WTC11 (cell line): ENCODE results near the gene TLE6. TPM values are rescaled to one million over a fixed set of nuclear protein-coding genes. Genes with fewer than 3 reads are reported as not detected.
"Not testable (repeated sequence)": the region's sequence is repeated elsewhere in the genome, so short reads cannot be mapped to it uniquely, and the experiment has no call there.

Source experiments
- ATAC-seq: fragments of 200-7000 bp; cut with Tn5 transposase; 2 replicates; pipeline ENCODE4 v1.10.0; 2021; ENCODE audit warnings: mild to moderate bottlenecking, moderate library complexity
- CTCF ChIA-PET: fragments of 300-600 bp; sonication (Branson Sonifier 250); formaldehyde crosslinking; loops from one replicate; lab custom pipeline; 2021; ENCODE audit warnings: antibody characterized with exemption; lab: Charles Lee
- POLR2A ChIA-PET: fragments of 350-600 bp; sonication (Branson Sonifier 250); formaldehyde crosslinking; loops from one replicate; lab custom pipeline; 2021; ENCODE audit warnings: antibody characterized with exemption; lab: Charles Lee
- DNase-seq: peaks from one replicate; pipeline ENCODE4 v3.0.0; 2021; ENCODE audit warnings: low spot score
- H3K27ac Mint-ChIP-seq: 2 replicates; pipeline ENCODE4 v1.8.0; 2021; ENCODE audit warnings: mixed read lengths
- H3K27me3 Mint-ChIP-seq: 2 replicates; pipeline ENCODE4 v1.8.0; 2021; ENCODE audit warnings: low read depth, mild to moderate bottlenecking, moderate library complexity, mixed read lengths
- H3K36me3 Mint-ChIP-seq: 2 replicates; pipeline ENCODE4 v1.8.0; 2021; ENCODE audit warnings: mixed read lengths
- H3K4me1 Mint-ChIP-seq: 2 replicates; pipeline ENCODE4 v1.8.0; 2022; ENCODE audit warnings: mixed read lengths
- H3K4me3 Mint-ChIP-seq: 2 replicates; pipeline ENCODE4 v1.8.0; 2021; ENCODE audit warnings: mild to moderate bottlenecking, moderate library complexity, mixed read lengths
- H3K9me3 Mint-ChIP-seq: 2 replicates; pipeline ENCODE4 v1.8.0; 2021; ENCODE audit warnings: mixed read lengths
- AR ChIP-seq: fragments of 250-450 bp; sonication (Bioruptor Pico); IDR thresholded peaks from 2 replicates; pipeline ENCODE4 v1.9.0; 2021; ENCODE audit warnings: mild to moderate bottlenecking
- E2F1 ChIP-seq: sonication (generic); formaldehyde crosslinking; IDR thresholded peaks from 2 replicates; pipeline ENCODE4 v1.8.0; 2022; ENCODE audit warnings: mild to moderate bottlenecking, missing genetic modification reagents
- E2F4 ChIP-seq: sonication (generic); formaldehyde crosslinking; IDR thresholded peaks from 2 replicates; pipeline ENCODE4 v1.8.1; 2022; ENCODE audit warnings: low read depth, mild to moderate bottlenecking, moderate library complexity, missing genetic modification reagents, borderline replicate concordance
- EMX1 ChIP-seq: fragments of 250-450 bp; sonication (Bioruptor Pico); IDR thresholded peaks from 2 replicates; pipeline ENCODE4 v1.8.0; 2021; ENCODE audit warnings: mild to moderate bottlenecking
- GRHL2 ChIP-seq: fragments of 250-450 bp; sonication (Bioruptor Pico); IDR thresholded peaks from 2 replicates; pipeline ENCODE4 v1.8.0; 2022; ENCODE audit warnings: mild to moderate bottlenecking, moderate library complexity; ENCODE audit not compliant: insufficient replicate concordance, severe bottlenecking
- JAZF1 ChIP-seq: fragments of 250-450 bp; sonication (Bioruptor Pico); IDR thresholded peaks from 2 replicates; pipeline ENCODE4 v1.9.0; 2021; ENCODE audit warnings: moderate library complexity, mild to moderate bottlenecking, inconsistent platforms
- NR1H2 ChIP-seq: sonication (generic); formaldehyde crosslinking; IDR thresholded peaks from 2 replicates; pipeline ENCODE4 v1.9.0; 2021; ENCODE audit warnings: mild to moderate bottlenecking, moderate library complexity, missing genetic modification reagents
- SMAD4 ChIP-seq: sonication (generic); formaldehyde crosslinking; IDR thresholded peaks from 2 replicates; pipeline ENCODE4 v1.8.0; 2022; ENCODE audit warnings: mild to moderate bottlenecking, missing genetic modification reagents
- ZBTB21 ChIP-seq: sonication (generic); formaldehyde crosslinking; IDR thresholded peaks from 2 replicates; pipeline ENCODE4 v1.8.1; 2023; ENCODE audit warnings: mild to moderate bottlenecking, missing genetic modification reagents, borderline replicate concordance
- ZNF121 ChIP-seq: sonication (generic); formaldehyde crosslinking; IDR thresholded peaks from 2 replicates; pipeline ENCODE4 v1.8.0; 2023; ENCODE audit warnings: missing genetic modification reagents
- ZNF396 ChIP-seq: fragments of 250-450 bp; sonication (Bioruptor Pico); IDR thresholded peaks from 2 replicates; pipeline ENCODE4 v1.8.0; 2021; ENCODE audit warnings: mild to moderate bottlenecking, moderate library complexity, borderline replicate concordance
- total RNA-seq: library from RNA; stranded (reverse); gene quantifications from 3 replicates; pipeline ENCODE4 v1.2.3, GENCODE V29; 2021
- TF ChIP-seq, protein P1 (sequence below): sonication (generic); formaldehyde crosslinking; IDR thresholded peaks from 2 replicates; pipeline ENCODE4 v1.8.1; 2022; ENCODE audit warnings: low read depth, missing genetic modification reagents, borderline replicate concordance
- TF ChIP-seq, protein P2 (sequence below): fragments of 200-600 bp; IDR thresholded peaks from 2 replicates; pipeline ENCODE4 v1.8.0; 2022; ENCODE audit warnings: antibody characterized with exemption
- TF ChIP-seq, protein P3 (sequence below): sonication (generic); formaldehyde crosslinking; IDR thresholded peaks from 2 replicates; pipeline ENCODE4 v1.8.1; 2022; ENCODE audit warnings: missing genetic modification reagents, borderline replicate concordance

The TLE6 gene
- total RNA-seq, 1 experiment from 2014 or later: 3.1 TPM

DNA sequence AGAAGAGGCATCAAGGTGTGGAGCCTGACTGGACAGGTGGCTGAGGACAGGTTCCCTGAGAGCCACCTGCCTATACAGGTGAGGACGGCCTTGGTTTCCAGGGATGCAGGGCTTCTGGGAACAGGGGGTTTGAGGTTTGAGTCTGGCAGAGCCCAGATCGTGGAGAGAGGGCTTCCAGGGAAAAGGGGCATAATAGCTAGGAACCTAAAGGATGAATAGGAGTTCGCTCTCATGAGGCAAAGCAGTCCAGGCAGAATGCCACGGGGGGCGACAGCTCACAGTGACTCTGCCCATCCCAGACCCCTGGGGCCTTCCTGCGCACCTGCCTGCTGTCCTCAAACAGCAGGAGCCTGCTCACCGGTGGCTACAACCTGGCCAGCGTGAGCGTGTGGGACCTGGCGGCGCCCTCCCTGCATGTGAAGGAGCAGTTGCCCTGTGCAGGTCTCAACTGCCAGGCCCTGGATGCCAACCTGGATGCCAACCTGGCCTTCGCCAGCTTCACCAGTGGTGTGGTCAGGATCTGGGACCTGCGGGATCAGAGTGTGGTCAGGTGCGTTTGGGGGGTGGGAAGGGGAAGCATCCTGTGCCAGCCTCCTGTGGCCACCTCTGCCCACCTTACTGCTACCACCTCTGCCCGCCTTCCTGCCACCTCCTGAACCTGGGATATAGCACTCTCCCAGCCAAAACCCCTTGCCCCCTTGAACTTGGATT, 12.0 kb downstream of the TLE6 start:
- H3K36me3 Mint-ChIP-seq: no peaks in the 10 kb centered on the region
- H3K27me3 Mint-ChIP-seq: peaks cover 12% of the 10 kb centered on the region; the same call in 1 of the 2 replicates
- no peak for TF ChIP-seq SMAD4
- TF ChIP-seq ZNF121 (CRISPR knock-in tag): no peak
- no peak for TF ChIP-seq GRHL2 (CRISPR knock-in tag)
- no peak for TF ChIP-seq E2F1
- TF ChIP-seq, protein P1, sequence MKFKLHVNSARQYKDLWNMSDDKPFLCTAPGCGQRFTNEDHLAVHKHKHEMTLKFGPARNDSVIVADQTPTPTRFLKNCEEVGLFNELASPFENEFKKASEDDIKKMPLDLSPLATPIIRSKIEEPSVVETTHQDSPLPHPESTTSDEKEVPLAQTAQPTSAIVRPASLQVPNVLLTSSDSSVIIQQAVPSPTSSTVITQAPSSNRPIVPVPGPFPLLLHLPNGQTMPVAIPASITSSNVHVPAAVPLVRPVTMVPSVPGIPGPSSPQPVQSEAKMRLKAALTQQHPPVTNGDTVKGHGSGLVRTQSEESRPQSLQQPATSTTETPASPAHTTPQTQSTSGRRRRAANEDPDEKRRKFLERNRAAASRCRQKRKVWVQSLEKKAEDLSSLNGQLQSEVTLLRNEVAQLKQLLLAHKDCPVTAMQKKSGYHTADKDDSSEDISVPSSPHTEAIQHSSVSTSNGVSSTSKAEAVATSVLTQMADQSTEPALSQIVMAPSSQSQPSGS (CRISPR knock-in tag): no peak
- TF ChIP-seq, protein P2, sequence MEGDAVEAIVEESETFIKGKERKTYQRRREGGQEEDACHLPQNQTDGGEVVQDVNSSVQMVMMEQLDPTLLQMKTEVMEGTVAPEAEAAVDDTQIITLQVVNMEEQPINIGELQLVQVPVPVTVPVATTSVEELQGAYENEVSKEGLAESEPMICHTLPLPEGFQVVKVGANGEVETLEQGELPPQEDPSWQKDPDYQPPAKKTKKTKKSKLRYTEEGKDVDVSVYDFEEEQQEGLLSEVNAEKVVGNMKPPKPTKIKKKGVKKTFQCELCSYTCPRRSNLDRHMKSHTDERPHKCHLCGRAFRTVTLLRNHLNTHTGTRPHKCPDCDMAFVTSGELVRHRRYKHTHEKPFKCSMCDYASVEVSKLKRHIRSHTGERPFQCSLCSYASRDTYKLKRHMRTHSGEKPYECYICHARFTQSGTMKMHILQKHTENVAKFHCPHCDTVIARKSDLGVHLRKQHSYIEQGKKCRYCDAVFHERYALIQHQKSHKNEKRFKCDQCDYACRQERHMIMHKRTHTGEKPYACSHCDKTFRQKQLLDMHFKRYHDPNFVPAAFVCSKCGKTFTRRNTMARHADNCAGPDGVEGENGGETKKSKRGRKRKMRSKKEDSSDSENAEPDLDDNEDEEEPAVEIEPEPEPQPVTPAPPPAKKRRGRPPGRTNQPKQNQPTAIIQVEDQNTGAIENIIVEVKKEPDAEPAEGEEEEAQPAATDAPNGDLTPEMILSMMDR: no peak
- TF ChIP-seq ZNF396 (CRISPR knock-in tag): no peak
- TF ChIP-seq, protein P3, sequence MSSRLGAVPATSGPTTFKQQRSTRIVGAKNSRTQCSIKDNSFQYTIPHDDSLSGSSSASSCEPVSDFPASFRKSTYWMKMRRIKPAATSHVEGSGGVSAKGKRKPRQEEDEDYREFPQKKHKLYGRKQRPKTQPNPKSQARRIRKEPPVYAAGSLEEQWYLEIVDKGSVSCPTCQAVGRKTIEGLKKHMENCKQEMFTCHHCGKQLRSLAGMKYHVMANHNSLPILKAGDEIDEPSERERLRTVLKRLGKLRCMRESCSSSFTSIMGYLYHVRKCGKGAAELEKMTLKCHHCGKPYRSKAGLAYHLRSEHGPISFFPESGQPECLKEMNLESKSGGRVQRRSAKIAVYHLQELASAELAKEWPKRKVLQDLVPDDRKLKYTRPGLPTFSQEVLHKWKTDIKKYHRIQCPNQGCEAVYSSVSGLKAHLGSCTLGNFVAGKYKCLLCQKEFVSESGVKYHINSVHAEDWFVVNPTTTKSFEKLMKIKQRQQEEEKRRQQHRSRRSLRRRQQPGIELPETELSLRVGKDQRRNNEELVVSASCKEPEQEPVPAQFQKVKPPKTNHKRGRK (CRISPR knock-in tag): no peak
- TF ChIP-seq E2F4 (CRISPR knock-in tag): no peak
- no peak for TF ChIP-seq JAZF1 (CRISPR knock-in tag)
- no peak for TF ChIP-seq AR (CRISPR knock-in tag)
- TF ChIP-seq EMX1 (CRISPR knock-in tag): no peak
- TF ChIP-seq ZBTB21 (CRISPR knock-in tag): no peak
- no peak for TF ChIP-seq NR1H2 (CRISPR knock-in tag)
- ATAC-seq: no peak
- DNase-seq: no peak
- CTCF ChIA-PET: no interaction called here
- H3K9me3 Mint-ChIP-seq: no peaks in the 10 kb centered on the region
- POLR2A ChIA-PET: no interaction called here
- H3K27ac Mint-ChIP-seq: no peak overlapping the region
- peaks cover 17% of the 10 kb centered on the region for H3K4me1 Mint-ChIP-seq
- no peak overlapping the region for H3K4me3 Mint-ChIP-seq

GRCh38 chr19:2992333-2992732, 15.0 kb downstream of the TLE6 start:
- H3K36me3 Mint-ChIP-seq, H3K27ac Mint-ChIP-seq, H3K9me3 Mint-ChIP-seq, H3K27me3 Mint-ChIP-seq, H3K4me1 Mint-ChIP-seq, H3K4me3 Mint-ChIP-seq, ATAC-seq, DNase-seq, POLR2A ChIA-PET: not testable (repeated sequence)
- CTCF ChIA-PET: interaction anchor here (1.0 kb wide), 1 partner anchor 50 kb away, joined by 3 read pairs; no protein-coding TSS in a partner anchor
